Measurements from ENCODE around the gene OPRD1.

- no peak for TF ChIP-seq TAF1 (conservative IDR thresholded peaks at IDR 0.05)
- no peak for TF ChIP-seq CTCF (IDR thresholded peaks at IDR 0.05; ENCODE audit: low read depth, low read length, missing input control)
- TF ChIP-seq YY1 (IDR thresholded peaks at IDR 0.05) = no peak
These were observed 52.7 kb downstream of the OPRD1 start for GRCh38 chr1:28864695-28865094.
